Stimulated activated CD8-positive, alpha-beta memory T cell treated with anti-CD3 and anti-CD28 coated beads, Interleukin-15, amount 100 ng/mL, for 1 hour (primary cell): ENCODE results near the gene TCERG1L.
"Not testable (repeated sequence)": the region's sequence is repeated elsewhere in the genome, so short reads cannot be mapped to it uniquely, and the experiment has no call there.

Experiments used
- DNase-seq: peaks from one replicate; pipeline ENCODE4 v3.0.0-alpha.2; 2020; ENCODE audit warnings: low read depth

TCERG1L gene

DNA sequence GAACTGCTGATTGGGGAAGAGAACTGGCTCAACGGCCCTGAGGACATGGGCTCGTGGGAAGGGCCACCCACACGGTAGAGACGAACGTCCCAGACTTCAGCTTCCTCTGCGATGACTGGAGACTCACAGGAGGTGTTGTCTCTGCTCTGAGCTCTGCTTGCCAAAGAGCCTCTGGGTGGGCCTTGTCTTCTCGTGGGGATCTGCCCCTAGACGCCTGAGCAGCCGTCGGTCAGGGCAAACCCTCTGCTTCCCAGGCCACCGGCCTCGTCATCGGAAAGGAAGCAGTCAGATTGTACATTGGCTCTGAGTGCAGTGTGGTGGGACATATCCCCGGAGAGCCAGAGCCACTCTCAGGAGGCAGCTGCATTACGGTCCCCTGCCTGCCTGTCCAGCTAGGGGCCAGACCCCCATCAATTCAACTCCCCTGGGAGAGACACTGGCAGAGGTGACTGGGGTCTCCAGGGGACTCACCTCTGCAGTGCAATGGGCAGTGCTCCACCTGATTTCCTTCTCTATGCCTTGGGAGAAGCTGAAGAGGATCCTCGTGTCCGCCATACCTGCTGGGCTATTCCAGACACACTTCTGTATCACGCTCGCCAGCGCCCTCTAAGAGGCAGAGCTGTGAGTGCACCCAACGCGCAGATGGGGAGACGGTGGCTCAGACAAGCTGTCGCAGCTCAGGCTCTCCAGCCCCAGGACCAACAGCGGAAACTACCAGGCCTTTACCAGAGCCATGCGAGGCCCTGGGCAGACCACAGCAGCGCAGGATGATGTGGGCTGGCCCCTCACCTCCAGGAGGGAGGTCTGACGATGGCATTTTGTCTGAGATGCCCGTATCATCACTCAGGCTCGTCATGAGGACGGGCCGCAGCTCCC, 227.4 kb downstream of the TCERG1L start:
- no peak for DNase-seq

DNA sequence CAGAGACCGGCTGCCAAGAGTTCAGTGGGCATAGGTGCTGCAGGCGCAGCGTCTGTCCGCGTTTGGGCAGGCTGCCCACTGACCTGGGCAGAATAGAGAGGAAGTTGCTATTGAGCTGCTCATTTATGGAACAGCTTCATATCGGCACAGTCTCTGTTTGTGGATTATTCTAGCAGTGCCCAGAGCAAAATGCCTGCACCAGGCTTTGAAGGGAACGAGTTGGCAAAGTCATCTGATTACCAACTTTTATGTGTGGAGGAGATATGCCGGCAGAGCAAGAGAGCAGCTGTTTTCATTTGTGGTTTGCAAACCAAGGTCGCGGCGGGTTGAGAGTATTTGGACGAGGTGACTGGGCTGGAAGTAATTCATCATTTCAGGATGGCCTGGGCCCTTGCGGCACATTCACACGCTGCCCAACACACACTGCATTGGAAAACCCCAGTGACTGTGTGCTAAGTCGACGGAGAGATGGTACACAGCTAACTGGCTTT, 228.5 kb downstream of the TCERG1L start:
- DNase-seq, result no peak

DNA sequence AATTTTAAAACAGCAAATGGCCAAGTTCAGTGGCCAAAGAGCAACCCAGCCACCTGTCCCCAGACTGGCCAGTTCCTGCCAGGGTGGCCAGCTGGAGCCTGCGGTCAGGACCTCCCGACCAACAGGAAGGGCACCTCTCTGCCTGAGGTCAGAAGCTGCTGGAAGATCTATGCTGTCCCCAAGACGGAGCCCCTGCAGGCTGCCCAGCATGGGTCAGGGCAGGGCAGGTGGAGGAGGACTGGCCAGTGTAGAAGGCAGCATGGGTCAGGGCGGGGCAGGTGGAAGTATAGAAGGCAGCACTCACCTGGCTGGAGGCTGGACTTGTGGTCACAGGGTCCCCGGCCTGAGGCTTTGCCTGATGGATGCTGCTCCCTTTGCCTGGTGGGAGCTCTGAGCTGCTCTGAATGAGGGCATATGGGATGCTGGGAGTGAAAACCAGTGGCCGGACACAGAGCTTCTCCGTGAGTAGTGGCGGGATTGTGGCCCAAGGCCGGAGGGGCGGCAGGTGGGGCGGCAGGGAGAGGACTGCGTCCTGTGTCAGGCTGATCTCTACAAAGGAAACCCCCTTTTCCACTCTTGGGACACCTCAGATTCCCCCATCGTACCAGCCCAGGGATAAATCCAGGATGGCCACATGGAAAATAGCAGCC, 229.2 kb downstream of the TCERG1L start:
- no peak for DNase-seq

DNA sequence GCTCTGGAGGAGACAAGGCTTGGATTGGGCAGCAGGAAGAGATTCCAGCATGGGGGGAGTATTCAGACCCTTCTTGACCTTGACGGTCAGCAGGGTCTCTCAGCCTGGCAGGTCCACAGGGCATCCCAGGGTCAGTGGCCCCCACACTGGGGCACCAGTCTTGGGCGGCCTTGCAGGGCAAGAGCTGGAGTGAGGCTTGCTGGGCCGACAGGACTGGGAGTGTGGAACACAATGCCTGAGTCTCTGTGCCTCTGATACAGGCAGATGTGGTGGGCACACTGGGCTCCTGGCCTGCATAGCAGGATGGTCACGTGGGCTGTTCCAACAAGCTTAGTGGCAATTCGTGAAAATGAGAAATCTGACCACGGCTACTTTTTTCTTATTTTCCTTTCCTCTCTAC, 229.7 kb downstream of the TCERG1L start:
- DNase-seq, result no peak

DNA sequence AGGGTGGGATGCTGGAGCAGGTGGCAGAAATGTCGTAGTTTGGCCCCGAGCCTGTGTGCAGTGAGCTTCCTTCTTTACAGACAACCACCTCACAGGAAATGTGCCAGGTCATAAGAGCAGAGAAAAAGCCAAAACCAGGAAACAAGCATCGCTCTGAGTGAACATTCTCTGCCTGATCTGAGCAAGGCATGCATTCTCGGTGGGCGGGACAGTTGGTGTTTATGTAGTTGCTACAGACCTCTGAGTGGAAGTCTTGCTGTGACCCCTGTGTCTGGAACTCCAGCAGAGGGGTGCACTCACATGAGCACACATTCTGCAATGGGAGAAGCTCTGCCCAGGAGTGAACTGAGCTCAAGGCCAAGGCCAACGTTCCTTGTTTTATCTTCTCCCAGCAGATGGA, 230.1 kb downstream of the TCERG1L start:
- DNase-seq, result no peak

DNA sequence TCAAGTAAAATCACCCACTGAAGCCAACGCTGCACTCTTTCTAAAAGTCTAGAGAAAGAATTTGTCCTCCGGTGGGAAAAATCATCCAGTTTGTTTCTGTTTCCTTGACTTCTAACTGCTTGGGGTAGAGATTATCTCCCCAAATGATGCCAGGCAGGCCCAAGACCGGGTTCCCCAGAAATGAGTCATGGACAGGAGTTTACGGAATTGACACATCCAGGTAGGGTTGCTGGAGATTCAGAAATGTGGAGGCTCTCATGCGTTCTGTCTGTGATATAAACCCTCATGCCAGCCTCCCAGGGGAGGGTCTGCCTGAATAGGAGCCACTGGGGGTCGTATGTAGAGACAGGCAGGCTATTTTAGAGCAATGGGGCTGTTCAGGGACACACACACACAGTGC, 230.9 kb downstream of the TCERG1L start:
- no peak for DNase-seq

DNA sequence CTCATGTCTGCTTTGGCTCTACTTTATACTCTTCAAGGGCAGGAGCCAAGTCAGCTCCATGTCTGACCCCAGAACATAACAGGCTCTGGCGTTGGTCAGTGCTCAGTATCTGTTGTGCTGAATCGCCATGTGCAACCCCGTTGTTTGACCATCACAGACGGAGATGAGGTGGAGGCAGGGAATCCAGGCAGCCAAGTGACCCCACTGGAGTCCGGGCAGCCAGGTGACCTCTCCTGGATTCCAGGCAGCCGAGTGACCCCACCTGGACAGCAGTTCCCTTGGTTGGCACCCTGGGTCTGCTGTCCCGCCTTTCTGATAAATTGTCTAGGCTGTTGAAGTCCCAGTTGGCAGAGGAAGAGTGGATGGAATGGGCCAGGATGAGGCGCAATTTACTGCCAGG, 232.2 kb downstream of the TCERG1L start:
- DNase-seq, result no peak

DNA sequence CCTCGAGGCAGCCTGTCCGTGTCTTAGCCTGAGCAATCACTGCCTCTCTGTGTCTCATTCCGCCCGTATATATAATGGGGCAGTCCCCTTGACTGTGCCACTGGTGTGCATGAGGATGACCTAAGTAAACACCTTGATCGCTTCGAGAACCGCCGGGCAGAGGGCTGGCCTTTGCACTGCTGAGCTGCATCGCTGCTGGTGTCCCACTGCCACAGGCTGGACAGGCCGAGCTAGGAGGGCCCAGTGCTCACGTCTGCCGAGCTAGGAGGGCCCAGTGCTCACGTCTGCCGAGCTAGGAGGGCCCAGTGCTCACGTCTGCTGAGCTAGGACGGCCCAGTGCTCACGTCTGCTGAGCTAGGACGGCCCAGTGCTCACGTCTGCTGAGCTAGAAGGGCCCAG, 232.6 kb downstream of the TCERG1L start:
- DNase-seq, result not testable (repeated sequence)

DNA sequence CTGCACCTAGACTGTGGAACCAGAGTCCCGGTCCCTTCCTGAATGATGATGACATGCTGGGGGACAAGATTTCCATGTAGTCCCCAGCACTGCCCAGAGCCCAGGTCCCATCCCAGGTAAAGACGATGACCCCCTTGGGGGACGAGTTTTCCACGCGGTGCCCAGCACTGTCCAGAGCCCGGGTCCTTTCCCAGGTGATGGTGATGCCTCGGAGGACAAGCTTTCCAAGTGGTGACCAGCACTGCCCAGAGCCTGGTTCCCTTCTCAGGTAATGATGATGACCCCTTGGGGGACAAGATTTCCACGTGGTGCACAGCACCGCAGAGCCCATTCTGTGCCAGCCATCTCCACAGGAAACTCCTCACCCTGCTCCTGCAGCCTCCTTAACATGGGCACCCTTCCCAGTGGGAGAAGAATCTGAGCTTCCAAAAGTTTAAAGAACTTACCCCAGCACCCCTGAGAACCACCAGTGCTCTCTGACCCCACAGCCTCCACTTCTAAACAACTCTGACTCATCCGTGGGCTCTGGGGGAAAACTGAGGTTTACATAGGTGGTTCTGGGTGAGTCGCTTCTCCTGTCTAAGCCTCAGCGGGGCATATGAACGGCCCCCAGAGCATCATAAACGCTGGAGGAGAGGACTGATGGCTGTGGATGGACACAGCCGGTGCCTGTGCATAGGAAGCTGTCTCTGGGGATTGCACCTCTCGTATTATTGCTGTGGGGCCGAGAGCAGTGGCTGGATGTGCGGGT, 233.2 kb downstream of the TCERG1L start:
- DNase-seq, result no peak

DNA sequence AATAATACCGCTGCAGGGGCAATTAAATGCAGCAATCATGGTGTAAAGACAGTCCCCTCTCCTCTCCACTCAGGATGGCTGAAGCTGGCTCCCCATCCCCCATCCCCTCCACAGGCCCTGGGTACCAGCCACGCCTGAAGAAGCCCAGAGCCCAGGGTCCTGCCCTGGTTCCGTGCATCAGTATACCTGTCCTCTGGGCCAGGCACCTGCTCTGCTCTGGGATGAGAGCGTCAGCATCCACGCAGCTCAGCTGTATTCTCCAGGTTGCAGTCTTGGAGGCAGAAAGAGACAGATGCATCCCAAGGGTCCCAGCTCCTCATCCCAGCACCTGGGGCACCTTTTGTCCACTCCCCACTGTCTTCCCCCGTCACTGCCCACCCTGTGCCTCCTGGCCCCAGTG, 233.8 kb downstream of the TCERG1L start:
- DNase-seq, result no peak

DNA sequence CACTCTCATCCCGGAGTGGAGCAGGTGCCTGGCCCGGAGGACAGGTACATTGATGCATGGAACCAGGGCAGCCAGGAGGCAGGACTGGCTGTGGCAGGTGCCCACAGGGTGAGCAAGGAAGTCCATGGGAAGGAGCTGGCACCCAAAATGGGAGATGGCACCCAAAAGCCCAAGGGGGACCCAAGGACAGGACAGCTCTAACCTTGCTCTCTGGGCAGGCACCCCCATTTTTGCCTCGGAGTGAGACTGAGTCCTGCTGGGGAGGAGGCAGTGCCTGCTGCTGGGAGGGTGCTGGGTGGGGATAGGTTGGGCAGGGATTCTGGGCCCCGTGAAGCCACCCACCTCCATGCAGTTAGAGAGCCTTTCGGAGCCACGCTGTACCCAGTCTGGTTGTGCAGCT, 234.5 kb downstream of the TCERG1L start:
- no peak for DNase-seq

DNA sequence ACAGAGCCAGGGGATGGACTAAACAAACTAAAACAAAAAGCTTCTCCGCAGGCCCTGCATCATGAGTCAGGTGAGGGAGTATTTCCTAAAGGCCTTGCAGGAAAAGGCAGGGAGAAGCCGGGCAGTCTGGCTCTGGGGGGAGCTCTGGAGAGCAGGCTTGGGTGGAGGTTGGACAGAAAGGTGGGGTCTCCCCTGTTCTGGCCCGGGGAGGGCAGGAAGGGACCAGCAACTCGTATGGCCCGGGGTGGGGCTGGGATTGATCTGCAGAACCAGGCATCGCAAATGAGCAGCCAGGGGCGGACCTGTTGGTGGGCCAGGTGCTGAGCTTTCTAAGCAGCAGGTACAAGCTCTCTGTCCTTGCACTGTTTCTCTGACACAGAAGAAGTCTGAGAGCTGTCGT, 235.2 kb downstream of the TCERG1L start:
- no peak for DNase-seq

DNA sequence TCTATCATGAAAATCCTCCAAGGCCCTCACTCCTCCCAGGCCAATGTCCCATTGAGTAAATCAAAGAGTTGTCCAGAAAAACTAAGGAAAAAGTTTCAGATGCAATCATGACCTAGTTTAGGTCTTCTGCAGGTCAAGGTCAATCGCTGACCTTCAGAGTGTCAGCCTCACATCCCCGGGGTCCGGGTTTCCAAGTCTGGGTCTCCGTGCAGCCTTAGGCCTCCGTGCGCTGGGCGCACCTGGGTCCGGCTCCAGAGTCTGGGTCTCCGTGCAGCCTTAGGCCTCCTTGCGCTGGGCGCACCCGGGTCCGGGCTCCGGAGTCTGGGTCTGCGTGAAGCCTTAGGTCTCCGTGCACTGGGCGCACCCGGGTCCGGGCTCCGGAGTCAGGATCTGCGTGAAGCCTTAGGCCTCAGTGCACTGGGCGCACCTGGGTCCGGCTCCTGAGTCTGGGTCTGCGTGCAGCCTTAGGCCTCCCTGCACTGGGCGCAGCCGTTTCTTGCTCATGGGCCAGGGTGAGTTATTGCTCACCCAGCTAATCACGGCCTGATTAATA, 236.2 kb downstream of the TCERG1L start:
- DNase-seq, result no peak

DNA sequence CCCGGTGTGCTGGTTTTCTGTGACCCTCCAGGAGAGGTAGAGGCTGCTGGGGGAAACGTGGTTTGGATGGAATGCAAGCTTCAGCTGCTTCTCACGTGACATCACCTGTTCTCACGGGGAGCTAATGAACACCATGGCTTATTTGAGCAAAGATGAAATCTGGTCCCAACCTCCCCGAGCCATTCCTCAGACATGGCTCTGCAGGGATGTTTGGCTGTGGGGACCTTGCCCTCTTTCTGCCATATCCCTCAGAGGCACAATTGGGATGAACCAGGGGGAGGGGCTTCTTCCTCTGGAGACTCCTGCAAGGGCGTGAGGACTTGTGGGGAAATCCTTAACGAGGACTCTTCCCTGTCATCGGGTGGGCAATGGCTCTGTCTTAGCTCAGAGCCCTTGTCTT, 236.8 kb downstream of the TCERG1L start:
- no peak for DNase-seq

DNA sequence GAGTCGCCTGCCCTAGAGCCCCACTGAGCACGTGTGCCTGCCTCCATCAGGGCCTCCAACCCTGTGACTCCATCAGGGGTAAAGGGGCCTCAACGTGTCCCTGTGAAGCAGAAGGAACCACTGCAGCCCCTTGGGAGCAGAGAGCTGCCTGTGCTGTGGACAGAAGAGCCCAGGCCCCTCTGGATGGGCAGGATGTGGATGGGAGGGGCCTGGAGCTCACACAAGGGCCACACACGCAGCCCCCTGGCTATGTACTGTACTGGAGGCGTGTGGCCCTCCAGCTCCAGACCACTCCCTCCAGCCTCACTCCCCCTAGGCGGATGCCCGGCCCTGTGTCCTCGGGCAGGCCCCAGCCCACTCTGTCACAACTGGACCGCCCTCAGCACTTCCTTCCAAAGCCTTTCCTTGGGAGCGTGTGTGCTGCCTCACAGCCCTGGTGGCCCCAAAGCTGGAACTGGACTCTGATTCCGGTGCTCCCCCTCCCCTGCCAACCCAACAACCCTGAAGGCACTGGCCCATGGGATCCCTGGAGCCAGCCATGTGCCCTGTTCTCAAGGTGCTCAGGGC, 238.0 kb downstream of the TCERG1L start:
- DNase-seq, result no peak

DNA sequence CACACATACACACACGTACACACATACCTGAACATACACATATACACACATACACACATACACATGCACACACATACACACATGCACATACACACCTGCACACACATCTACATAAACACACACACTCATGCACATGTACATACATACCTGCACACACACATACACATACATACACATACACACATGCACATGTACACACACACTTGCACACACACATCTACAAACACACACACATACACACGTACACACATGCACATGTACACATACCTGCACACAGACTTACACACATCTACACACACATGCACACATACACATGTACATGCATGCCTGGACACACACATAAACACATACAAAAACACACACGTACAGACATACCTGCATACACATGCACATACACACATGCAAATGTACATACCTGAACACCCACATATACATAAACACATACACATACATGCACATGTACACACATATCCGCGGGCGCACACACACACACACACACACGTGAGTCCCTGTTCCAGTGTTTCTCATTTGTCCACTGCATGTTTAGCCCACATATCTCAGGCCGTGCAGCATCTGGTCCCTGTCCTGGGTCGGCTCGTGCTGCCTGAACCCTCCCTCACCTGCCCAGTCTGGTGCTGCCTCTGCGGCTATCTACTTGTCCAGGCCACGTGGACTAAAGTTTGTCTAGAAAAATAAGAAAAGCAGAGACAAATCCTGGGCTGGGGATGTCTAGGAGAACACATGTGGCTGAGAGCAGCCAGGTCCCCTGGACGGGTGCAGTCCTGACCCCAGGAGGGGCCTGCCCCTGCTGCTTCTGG, 238.7 kb downstream of the TCERG1L start:
- no peak for DNase-seq

DNA sequence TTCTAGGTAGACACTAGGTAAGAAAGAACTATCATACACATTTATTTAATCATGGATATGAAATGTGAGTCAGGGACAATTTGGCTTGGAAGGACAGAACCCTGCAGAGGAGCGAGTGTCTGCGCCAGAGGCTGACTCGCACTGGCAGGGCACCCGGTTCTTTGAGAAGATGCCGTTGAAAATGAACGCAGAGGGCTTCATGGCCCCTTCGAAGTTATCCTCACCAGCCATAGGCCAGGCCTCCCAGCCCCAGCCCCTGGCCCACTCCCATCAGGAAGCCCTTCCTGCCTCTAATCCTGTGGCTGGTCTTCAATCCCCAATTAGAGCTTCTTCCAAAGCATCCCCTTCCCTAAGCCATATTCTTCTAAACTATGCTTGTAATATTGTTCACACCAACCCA, 239.8 kb downstream of the TCERG1L start:
- no peak for DNase-seq

DNA sequence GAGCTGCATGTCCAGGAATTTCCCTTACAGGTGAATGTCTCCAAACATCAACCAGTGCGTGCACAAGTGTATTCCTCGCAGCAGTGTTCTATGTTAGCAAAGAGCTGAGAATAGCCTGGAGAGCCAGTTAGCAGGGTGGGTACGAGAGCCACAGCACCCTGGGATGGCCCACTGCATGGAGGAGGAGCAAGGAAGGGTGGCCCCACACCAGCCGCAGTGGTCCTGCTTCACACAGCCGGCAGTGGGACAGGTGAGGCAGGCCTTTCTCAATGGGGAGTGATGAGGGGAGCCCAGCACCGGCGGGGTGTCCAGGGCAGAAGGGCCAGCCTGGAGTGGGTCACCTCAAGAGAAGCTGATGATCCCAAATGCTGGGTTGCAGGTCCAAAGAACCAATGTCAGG, 240.7 kb downstream of the TCERG1L start:
- DNase-seq, result no peak

DNA sequence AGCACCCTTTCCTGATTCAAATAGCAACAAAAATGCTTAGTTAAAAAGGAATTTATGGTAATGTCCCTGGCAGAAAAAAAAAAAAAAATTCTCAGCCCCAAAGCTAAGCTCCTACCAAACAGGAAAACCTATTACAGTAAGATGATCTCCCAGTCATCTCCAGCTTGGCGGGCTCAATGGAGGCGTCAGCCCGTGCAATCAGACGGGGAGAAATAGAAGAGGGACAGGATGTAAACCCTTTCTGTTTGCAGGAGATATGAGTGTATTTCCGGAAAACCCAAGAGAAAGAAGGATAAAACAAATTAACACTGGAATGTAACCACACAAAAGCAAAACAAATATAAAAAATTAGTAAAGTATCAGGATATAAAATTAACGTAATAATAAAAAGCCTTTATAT, 242.8 kb downstream of the TCERG1L start:
- no peak for DNase-seq

DNA sequence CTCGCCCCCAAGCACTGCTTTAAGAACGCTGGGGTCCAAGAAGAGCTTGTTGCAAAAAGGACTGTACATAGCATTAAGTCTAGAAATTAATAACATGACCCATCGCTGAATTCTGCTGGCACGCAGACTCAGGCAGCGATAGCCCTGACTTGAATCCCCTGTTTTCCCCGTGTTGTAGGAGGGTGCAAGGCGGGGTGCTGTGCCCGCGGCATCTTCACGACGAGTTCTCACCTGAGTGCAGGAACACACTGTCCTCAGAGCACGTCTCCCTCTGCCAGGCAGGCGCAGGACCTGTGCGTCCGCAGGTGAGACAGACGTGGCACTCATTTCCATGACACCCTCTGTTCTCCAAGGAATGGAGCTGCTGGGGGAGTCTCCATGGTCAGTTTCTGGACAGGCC, 243.2 kb downstream of the TCERG1L start:
- DNase-seq, result no peak

DNA sequence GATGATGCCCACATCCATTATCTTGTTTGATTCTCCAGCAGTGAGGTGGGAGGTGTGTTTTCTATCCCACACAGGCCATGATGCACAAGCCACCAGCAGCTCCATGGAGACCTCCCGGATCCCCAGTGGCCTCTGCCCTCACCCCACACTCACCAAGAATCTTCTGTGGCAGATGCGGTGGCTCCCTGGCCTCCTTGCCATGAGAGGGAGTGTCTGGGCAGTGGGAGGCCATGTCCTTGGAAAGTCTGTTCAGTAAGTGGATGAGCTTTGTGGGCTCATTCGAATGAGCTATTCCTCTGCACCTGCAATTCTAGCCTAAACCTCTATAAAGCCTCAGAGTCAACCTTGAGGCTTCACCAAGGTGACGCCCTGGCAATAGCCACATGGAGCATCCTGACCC, 243.8 kb downstream of the TCERG1L start:
- no peak for DNase-seq
